GM18505 (cell line): ENCODE measurements around the gene NPPC.

ENCODE experiments used
- ATAC-seq: cut with Tn5 transposase; IDR thresholded peaks from one replicate; pipeline ENCODE4 v1.9.1; 2021; ENCODE audit not compliant: unreplicated experiment
- POLR2A ChIP-seq: IDR thresholded peaks from 4 replicates; pipeline ENCODE4 v1.6.1; 2011; ENCODE audit warnings: borderline replicate concordance; ENCODE audit not compliant: insufficient read depth, insufficient read length; ENCODE audit errors: extremely low read depth

The NPPC gene

GRCh38 chr2:231946241-231946814 lies 20.1 kb upstream of the NPPC start:
- no peak for ATAC-seq
- TF ChIP-seq POLR2A: no peak

GRCh38 chr2:231942180-231942579 lies 16.0 kb upstream of the NPPC start:
- ATAC-seq: no peak
- no peak for TF ChIP-seq POLR2A

- ATAC-seq: no peak
- no peak for TF ChIP-seq POLR2A
Measured at GRCh38 chr2:231941673-231942072, 15.5 kb upstream of the NPPC start.

GRCh38 chr2:231940795-231941194 lies 14.6 kb upstream of the NPPC start:
- ATAC-seq: no peak

GRCh38 chr2:231939022-231939421 lies 12.8 kb upstream of the NPPC start:
- TF ChIP-seq POLR2A: no peak
- no peak for ATAC-seq

More at GRCh38 chr2:231940795-231941194, 14.6 kb upstream of the NPPC start:
- TF ChIP-seq POLR2A: no peak

- no peak for ATAC-seq
- TF ChIP-seq POLR2A: no peak
Measured at GRCh38 chr2:231937057-231937456, 10.9 kb upstream of the NPPC start.

GRCh38 chr2:231936491-231936890 lies 10.3 kb upstream of the NPPC start:
- TF ChIP-seq POLR2A: no peak
- ATAC-seq: no peak

- no peak for TF ChIP-seq POLR2A
- ATAC-seq: no peak
Measured at GRCh38 chr2:231935815-231936214, 9.6 kb upstream of the NPPC start.

GRCh38 chr2:231935207-231935524 lies 9.0 kb upstream of the NPPC start:
- ATAC-seq: no peak
- no peak for TF ChIP-seq POLR2A

- TF ChIP-seq POLR2A: no peak
- no peak for ATAC-seq
Measured at GRCh38 chr2:231934441-231935206, 8.4 kb upstream of the NPPC start.

- no peak for ATAC-seq
- no peak for TF ChIP-seq POLR2A
Measured at GRCh38 chr2:231933916-231934401, 7.8 kb upstream of the NPPC start.

- no peak for ATAC-seq
- TF ChIP-seq POLR2A: no peak
Measured at GRCh38 chr2:231932985-231933915, 7.1 kb upstream of the NPPC start.

- ATAC-seq: no peak
Measured at GRCh38 chr2:231932711-231932970, 6.4 kb upstream of the NPPC start.

More at GRCh38 chr2:231932711-231932970, 6.4 kb upstream of the NPPC start:
- no peak for TF ChIP-seq POLR2A
